SH-SY5Y (cell line): ENCODE data around the gene KCNJ15.

Experiments
- GATA2 ChIP-seq: IDR thresholded peaks from 2 replicates; pipeline ENCODE4 v1.6.1; 2011; ENCODE audit warnings: mild to moderate bottlenecking, low read depth, low read length
- GATA3 ChIP-seq: IDR thresholded peaks from 2 replicates; pipeline ENCODE4 v1.6.1; 2011; ENCODE audit warnings: low read depth, mild to moderate bottlenecking, low read length, moderate library complexity

The KCNJ15 gene

DNA sequence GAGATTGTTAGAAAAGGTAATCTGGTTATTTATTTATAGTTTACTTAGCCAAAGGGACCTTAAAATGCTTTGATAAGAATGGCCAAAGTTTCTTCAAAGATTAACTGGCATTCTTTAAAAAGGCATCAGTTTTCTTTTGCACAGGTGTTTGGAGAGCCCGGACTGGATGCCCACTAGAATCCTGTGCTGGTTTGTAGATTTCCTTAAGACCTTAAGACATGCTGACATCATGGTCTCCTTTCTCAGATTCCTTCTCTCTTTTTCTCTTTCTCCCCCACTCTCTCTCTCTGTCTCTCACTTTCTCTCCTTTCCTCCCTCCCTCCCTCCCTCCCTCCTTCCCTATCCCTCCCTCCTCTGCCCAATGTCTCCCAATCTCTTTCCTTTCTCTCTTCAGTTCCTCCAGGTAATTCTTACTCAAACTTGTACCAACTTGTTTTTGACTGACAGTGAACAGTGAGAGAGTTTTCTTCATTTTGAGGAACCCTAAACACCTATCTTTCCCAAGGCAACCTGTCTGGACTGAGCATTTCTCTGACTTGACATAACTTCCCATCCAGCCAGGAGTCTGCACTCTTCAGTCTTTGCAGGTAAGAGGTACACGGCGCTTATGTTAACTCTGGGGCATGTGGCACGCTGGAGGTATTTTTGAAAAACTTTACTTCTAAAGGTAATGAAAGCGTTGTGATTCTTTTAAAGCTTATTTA is at the start of gene KCNJ15:
KCNJ15 (plus strand) TSS at position 393 of the 704 bp plus-strand sequence. CDS start 42,271 bp downstream, outside the sequence.
- TF ChIP-seq GATA2: no peak
- no peak for TF ChIP-seq GATA3

GRCh38 chr21:38208118-38208517 is 48.7 kb upstream of the KCNJ15 start:
- no peak for TF ChIP-seq GATA2
- no peak for TF ChIP-seq GATA3

DNA sequence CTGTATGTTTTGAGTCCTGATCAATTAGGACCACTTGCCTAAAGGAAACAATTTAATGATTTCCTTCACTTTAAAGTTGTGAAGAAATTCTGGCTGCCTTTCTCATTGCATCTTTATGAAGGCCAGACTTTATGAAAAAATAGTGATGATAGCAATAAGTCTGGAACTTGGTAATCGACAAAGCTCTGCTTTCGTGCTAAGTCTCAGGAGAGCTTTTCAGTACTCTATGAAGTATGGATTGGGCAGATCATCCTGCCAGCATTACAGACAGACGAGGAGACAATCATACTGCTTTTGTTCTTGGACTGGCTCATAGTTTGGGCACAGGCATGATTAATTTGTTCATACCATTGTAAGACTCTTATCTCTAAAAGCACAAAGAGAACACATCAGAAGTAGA is 45.5 kb upstream of the KCNJ15 start:
- no peak for TF ChIP-seq GATA3
- no peak for TF ChIP-seq GATA2

DNA sequence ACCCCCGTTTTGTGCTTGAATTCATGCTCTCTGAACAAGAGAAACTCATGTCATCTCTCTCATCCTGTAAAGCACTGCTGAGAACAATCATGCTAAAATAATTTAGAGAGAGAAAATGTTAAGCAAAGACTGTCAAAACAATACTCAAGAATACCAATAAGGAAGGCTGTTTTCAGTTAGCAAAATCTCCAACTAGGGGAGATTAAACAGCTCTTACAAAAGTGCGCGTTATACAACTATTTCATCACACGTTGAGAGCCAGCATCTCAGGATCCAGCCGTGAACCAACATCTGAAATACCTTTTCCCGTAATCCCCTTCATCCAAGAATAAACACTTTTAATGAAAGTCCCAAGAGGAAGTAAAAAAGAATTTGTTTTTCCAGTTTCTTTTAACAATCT is 44.1 kb upstream of the KCNJ15 start:
- TF ChIP-seq GATA3 (no peak), GATA2 (no peak)

- TF ChIP-seq GATA2: no peak
- TF ChIP-seq GATA3: no peak
These were observed 37.7 kb upstream of the KCNJ15 start for GRCh38 chr21:38219049-38219628.

DNA sequence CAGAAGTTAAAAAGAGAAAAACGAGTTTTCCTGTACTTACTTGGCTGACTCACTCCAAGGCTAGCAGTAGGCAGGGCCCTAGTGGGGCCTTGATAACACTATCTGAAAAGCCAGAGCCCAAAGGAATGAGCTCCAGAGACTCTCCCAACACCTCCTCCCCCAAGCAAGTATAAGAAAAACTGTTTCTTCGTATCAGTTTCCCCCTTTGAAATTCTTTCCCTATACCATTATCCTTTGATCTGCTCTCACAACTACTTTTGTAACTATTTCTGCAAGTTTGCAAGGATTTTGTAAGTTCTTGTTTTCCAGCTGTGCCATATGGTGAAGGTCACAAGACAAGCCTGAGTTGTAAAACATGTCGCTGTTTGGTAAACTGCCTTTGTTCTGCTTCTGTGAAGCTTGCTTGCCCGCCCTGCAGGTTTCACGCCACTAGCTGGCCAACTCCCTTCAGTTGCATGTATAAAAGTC is 36.5 kb upstream of the KCNJ15 start:
- TF ChIP-seq GATA2 (no peak), GATA3 (no peak)

DNA sequence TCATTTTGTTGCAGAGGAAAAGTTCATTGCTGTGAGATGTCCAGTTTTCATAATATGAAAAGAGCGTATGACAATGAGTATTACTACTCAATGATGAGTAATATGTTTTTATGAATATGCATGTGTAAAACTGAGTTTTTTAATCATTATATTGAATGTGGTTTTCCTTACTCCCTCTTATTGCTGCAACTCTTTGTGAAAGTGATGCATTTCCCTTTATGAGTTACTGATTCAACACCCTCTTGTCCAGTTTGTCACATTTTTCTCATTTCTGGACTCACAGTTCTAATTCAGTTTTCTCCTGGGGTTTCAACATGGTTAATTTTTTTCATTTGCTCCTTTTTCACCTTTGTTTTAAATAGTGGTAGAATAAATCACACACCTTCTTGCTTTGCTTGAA is 35.2 kb upstream of the KCNJ15 start:
- TF ChIP-seq GATA3: no peak
- TF ChIP-seq GATA2: no peak

DNA sequence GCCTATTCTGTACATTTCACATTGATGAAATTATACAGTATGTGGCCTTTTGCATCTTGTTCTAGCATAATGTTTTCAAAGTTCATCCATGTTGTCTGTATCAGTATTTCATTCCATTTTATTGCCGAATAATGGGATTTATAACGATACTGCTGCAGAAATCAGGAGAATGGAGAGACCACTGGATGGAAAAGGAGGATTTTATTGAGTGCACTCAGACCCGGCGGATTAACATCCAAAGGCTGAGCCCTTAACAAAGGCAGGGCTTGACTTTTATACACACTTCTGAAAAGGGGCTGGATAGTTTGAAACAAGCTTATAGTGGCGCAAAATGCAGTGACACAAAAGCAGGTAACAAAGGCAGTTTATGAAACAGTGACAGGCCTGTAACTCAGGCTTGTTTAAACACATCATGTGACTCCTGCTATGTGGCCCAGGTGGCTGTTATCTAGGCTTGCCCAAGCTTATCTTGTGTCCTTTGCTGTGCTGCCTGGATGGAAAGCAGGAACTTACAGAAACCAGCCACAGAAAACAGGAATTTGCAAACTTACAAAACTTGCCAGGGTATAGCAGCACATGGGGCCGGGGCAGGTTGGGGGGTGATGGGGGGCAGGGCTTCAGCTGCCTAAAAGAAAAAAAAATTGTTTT is 32.8 kb upstream of the KCNJ15 start:
- TF ChIP-seq GATA2 (no peak), GATA3 (no peak)

GRCh38 chr21:38227401-38227800 is 29.4 kb upstream of the KCNJ15 start:
- TF ChIP-seq GATA2: no peak

DNA sequence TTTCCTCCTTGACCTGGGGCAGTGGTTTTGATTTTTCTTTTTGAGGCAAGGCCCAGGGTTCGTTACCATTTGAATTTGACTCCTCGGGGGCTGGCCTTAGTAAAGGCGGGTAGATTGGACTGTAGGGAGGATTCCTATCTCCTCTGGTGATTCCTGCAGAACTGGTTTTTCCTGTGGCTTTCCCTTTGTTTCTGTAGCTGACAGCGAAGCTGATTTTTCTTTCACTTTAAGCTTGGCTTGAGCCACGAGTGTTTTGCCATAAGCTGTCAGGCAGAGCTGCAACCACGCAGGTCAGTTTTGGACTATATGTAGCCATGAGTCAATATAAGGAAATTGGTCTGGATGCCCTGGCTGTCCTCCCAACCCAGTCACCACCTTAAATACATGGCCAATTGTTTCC is 28.7 kb upstream of the KCNJ15 start:
- TF ChIP-seq GATA2: no peak
- no peak for TF ChIP-seq GATA3

GRCh38 chr21:38228537-38228936 is 28.3 kb upstream of the KCNJ15 start:
- TF ChIP-seq GATA2 (no peak), GATA3 (no peak)

- no peak for TF ChIP-seq GATA2
- TF ChIP-seq GATA3: no peak
These were observed 27.4 kb upstream of the KCNJ15 start for GRCh38 chr21:38229260-38229877.

- TF ChIP-seq GATA2 (no peak), GATA3 (no peak)
These were observed 22.2 kb upstream of the KCNJ15 start for GRCh38 chr21:38234395-38235142.

- TF ChIP-seq GATA2: no peak
- TF ChIP-seq GATA3: no peak
These were observed 20.6 kb upstream of the KCNJ15 start for GRCh38 chr21:38236232-38236631.
